GM12874 (cell line): Measurements from ENCODE around the gene CAP1.

Experiments
- CTCF ChIP-seq: IDR thresholded peaks from 2 replicates; pipeline ENCODE4 v1.5.1; 2011; ENCODE audit warnings: low read depth, mild to moderate bottlenecking, control low read depth, low read length, moderate library complexity; ENCODE audit not compliant: insufficient read depth

Gene CAP1

GRCh38 chr1:40034869-40035268 is 5.7 kb upstream of the CAP1 start:
- no peak for TF ChIP-seq CTCF

GRCh38 chr1:40036574-40036973 is 4.0 kb upstream of the CAP1 start:
- TF ChIP-seq CTCF: no peak

GRCh38 chr1:40038697-40039096 is 1.8 kb upstream of the CAP1 start:
- no peak for TF ChIP-seq CTCF

- TF ChIP-seq CTCF: no peak
These were observed 1.2 kb upstream of the CAP1 start for GRCh38 chr1:40039245-40039756.

GRCh38 chr1:40039757-40040510 is 595 bp upstream of the CAP1 start:
- TF ChIP-seq CTCF: no peak

- no peak for TF ChIP-seq CTCF
These were observed 923 bp downstream of the CAP1 start for GRCh38 chr1:40041466-40041838.

- TF ChIP-seq CTCF: no peak
These were observed 1.8 kb downstream of the CAP1 start for GRCh38 chr1:40042341-40042740.
